ENCODE results near the gene ARL6IP5.

DNA sequence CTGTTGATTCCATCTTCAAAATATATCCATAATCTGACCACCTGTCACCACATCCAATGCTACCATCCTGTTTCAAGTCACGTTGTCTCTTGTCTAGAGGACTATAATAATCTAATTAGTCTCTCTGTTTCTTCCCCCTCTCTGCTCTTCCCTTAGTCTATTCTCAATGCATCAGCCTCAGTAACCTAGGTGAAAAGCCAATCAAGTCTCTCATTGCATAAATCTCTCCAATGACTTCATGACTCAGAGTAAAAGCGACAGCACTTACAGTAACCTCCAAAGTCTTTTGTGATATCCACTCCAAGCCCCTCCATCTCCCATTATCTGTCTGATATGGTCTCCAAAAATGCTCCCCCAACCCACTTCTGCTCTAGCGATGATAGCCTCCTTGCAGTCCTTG, 11.8 kb upstream of the ARL6IP5 start:
- TF ChIP-seq POLR2A (IDR thresholded peaks at IDR 0.05; ENCODE audit: low read depth, low read length) (no peak), PAX5 (IDR thresholded peaks at IDR 0.05; ENCODE audit: insufficient read depth, low read length, severe bottlenecking) (no peak)

Data from GM12891 (cell line).